ENCODE results near the gene PHACTR1. TPM values are rescaled to one million over a fixed set of nuclear protein-coding genes. Genes with fewer than 3 reads are reported as not detected.

The PHACTR1 gene
- total RNA-seq, 1 donor from 2014 or later = 8.5 TPM

DNA sequence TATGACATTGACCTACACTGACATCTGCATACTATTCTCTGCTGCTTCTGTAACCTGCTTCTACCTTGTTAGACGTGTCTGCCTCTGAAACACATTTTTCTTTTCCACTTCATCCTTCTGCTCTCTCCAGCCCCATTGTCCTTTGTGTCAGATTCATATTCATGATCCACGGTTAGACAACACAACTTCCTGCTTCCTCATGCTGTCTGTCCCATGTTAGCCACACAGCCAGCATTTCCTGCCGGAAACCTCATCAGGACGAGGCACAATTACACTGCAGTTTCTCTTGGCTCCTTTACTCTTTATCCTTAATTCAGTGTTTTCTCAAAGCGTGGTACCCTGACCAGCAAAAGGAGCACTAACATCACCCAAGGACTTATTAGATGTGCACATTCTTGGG is 461.5 kb downstream of the PHACTR1 start:
- DNase-seq (ENCODE audit: low read depth) (no peak), FAIRE-seq (no peak)
- Mint-ChIP-seq H3K4me3 (ENCODE audit: unreplicated experiment) (no peak overlapping the region), H3K27me3 (ENCODE audit: low read depth, unreplicated experiment) (no peaks in the 10 kb centered on the region), H3K27ac (ENCODE audit: unreplicated experiment) (no peak overlapping the region), H3K36me3 (ENCODE audit: low read depth, unreplicated experiment) (no peaks in the 10 kb centered on the region), H3K9me3 (ENCODE audit: unreplicated experiment) (no peaks in the 10 kb centered on the region), H3K4me1 (ENCODE audit: low read depth, unreplicated experiment) (peaks cover 3% of the 10 kb centered on the region)
- no peak overlapping the region for H3K27ac ChIP-seq (ENCODE audit: low read depth, low read length)
- H3K27me3 ChIP-seq (ENCODE audit: insufficient read depth, low read length) = no peaks in the 10 kb centered on the region
- no peaks in the 10 kb centered on the region for H4K20me1 ChIP-seq (ENCODE audit: insufficient read depth, low read length)
- H2AFZ ChIP-seq (ENCODE audit: low read depth, low read length) = no peak overlapping the region
- TF ChIP-seq, protein P1, sequence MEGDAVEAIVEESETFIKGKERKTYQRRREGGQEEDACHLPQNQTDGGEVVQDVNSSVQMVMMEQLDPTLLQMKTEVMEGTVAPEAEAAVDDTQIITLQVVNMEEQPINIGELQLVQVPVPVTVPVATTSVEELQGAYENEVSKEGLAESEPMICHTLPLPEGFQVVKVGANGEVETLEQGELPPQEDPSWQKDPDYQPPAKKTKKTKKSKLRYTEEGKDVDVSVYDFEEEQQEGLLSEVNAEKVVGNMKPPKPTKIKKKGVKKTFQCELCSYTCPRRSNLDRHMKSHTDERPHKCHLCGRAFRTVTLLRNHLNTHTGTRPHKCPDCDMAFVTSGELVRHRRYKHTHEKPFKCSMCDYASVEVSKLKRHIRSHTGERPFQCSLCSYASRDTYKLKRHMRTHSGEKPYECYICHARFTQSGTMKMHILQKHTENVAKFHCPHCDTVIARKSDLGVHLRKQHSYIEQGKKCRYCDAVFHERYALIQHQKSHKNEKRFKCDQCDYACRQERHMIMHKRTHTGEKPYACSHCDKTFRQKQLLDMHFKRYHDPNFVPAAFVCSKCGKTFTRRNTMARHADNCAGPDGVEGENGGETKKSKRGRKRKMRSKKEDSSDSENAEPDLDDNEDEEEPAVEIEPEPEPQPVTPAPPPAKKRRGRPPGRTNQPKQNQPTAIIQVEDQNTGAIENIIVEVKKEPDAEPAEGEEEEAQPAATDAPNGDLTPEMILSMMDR (IDR thresholded peaks at IDR 0.05; ENCODE audit: insufficient read depth, low read depth, low read length) = no peak
- TF ChIP-seq EZH2 (IDR thresholded peaks at IDR 0.05; ENCODE audit: insufficient read depth, low read length) = no peak
- H3K36me3 ChIP-seq (ENCODE audit: insufficient read depth, low read length) = no peaks in the 10 kb centered on the region
- no peak overlapping the region for H3K4me2 ChIP-seq (ENCODE audit: low read length)
- H3K9me3 ChIP-seq (ENCODE audit: insufficient read depth, low read depth, low read length) = no peaks in the 10 kb centered on the region
- H3K79me2 ChIP-seq (ENCODE audit: insufficient read depth, low read length) = no peaks in the 10 kb centered on the region
- H3K4me3 ChIP-seq (ENCODE audit: insufficient read depth, low read depth, low read length) = no peak overlapping the region
- H3K9ac ChIP-seq (ENCODE audit: low read length) = no peak overlapping the region
- H3K4me1 ChIP-seq (ENCODE audit: insufficient read depth, low read length) = no peaks in the 10 kb centered on the region

DNA sequence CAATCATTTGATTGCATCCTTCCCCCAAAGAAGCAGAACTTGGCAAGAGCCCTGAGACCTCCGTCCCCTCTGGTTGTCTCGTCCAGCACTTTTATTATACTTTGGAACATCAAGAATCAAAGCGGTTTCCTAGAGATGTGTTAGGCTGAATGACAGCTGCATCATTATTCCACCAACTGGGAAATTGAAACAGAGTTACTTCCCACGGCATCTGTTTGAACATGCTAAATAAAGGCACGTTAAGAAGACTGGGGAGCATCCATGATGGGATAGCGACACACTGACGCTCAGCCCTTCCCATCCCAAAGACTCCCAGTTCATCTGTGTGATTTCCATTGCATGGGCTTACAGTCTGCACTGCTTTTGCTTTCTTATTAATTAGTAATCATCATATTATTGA is 464.0 kb downstream of the PHACTR1 start:
- FAIRE-seq = no peak
- Histone ChIP-seq H2AFZ (ENCODE audit: low read depth, low read length) (no peak overlapping the region), H3K9ac (ENCODE audit: low read length) (no peak overlapping the region), H3K27me3 (ENCODE audit: insufficient read depth, low read length) (no peaks in the 10 kb centered on the region), H3K27ac (ENCODE audit: low read depth, low read length) (no peak overlapping the region), H3K4me2 (ENCODE audit: low read length) (no peak overlapping the region), H3K9me3 (ENCODE audit: insufficient read depth, low read depth, low read length) (no peaks in the 10 kb centered on the region), H3K4me3 (ENCODE audit: insufficient read depth, low read depth, low read length) (no peak overlapping the region), H3K4me1 (ENCODE audit: insufficient read depth, low read length) (no peaks in the 10 kb centered on the region), H3K36me3 (ENCODE audit: insufficient read depth, low read length) (no peaks in the 10 kb centered on the region), H4K20me1 (ENCODE audit: insufficient read depth, low read length) (no peaks in the 10 kb centered on the region), H3K79me2 (ENCODE audit: insufficient read depth, low read length) (no peaks in the 10 kb centered on the region)
- no peak for TF ChIP-seq EZH2 (IDR thresholded peaks at IDR 0.05; ENCODE audit: insufficient read depth, low read length)
- TF ChIP-seq, protein P1 (IDR thresholded peaks at IDR 0.05; ENCODE audit: insufficient read depth, low read depth, low read length) = no peak
- Mint-ChIP-seq H3K27ac (ENCODE audit: unreplicated experiment) (no peak overlapping the region), H3K4me3 (ENCODE audit: unreplicated experiment) (no peak overlapping the region), H3K27me3 (ENCODE audit: low read depth, unreplicated experiment) (peaks cover 4% of the 10 kb centered on the region), H3K4me1 (ENCODE audit: low read depth, unreplicated experiment) (peaks cover 3% of the 10 kb centered on the region), H3K9me3 (ENCODE audit: unreplicated experiment) (peaks cover 4% of the 10 kb centered on the region), H3K36me3 (ENCODE audit: low read depth, unreplicated experiment) (peaks cover 5% of the 10 kb centered on the region)
- DNase-seq (ENCODE audit: low read depth) = no peak

DNA sequence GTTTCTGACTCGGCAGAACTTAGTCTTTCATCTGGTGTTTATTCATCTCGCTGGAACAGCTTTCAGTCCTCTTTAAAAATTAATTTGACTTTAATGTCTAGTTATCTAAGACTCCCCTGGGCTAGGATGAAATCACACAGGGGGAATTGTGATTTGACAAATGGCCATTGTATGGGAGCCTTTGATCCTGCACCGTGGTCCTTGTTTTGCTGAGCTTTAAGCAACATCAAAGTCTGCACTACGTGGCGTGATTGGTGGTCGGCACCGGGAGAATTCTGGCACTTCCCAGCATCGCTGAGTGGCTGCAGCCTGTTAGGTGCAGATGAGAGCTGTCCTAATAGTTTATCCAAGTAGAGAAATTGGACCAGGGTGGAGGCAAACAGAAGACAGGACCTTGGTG is 464.8 kb downstream of the PHACTR1 start:
- H2AFZ ChIP-seq (ENCODE audit: low read depth, low read length) = peak overlapping the region; percentile 28
- no peak overlapping the region for H3K27ac Mint-ChIP-seq (ENCODE audit: unreplicated experiment)
- no peak overlapping the region for H3K9ac ChIP-seq (ENCODE audit: low read length)
- no peak overlapping the region for H3K4me3 Mint-ChIP-seq (ENCODE audit: unreplicated experiment)
- no peak overlapping the region for H3K4me3 ChIP-seq (ENCODE audit: insufficient read depth, low read depth, low read length)
- peak overlapping the region; percentile 58 for H3K4me2 ChIP-seq (ENCODE audit: low read length)
- no peaks in the 10 kb centered on the region for H3K36me3 ChIP-seq (ENCODE audit: insufficient read depth, low read length)
- H3K4me1 ChIP-seq (ENCODE audit: insufficient read depth, low read length) = no peaks in the 10 kb centered on the region
- no peaks in the 10 kb centered on the region for H3K79me2 ChIP-seq (ENCODE audit: insufficient read depth, low read length)
- peaks cover 5% of the 10 kb centered on the region for H3K36me3 Mint-ChIP-seq (ENCODE audit: low read depth, unreplicated experiment)
- H3K27me3 ChIP-seq (ENCODE audit: insufficient read depth, low read length) = no peaks in the 10 kb centered on the region
- H4K20me1 ChIP-seq (ENCODE audit: insufficient read depth, low read length) = no peaks in the 10 kb centered on the region
- no peaks in the 10 kb centered on the region for H3K9me3 ChIP-seq (ENCODE audit: insufficient read depth, low read depth, low read length)
- H3K27ac ChIP-seq (ENCODE audit: low read depth, low read length) = no peak overlapping the region
- H3K9me3 Mint-ChIP-seq (ENCODE audit: unreplicated experiment) = peaks cover 4% of the 10 kb centered on the region
- FAIRE-seq (no peak), DNase-seq (ENCODE audit: low read depth) (no peak)
- peaks cover 3% of the 10 kb centered on the region for H3K4me1 Mint-ChIP-seq (ENCODE audit: low read depth, unreplicated experiment)
- TF ChIP-seq EZH2 (IDR thresholded peaks at IDR 0.05; ENCODE audit: insufficient read depth, low read length) = no peak
- TF ChIP-seq, protein P1 (IDR thresholded peaks at IDR 0.05; ENCODE audit: insufficient read depth, low read depth, low read length) = no peak
- H3K27me3 Mint-ChIP-seq (ENCODE audit: low read depth, unreplicated experiment) = peaks cover 4% of the 10 kb centered on the region

Data from astrocyte (in vitro differentiated cells and primary cell).